ENCODE data around the gene GRAMD2B. TPM values are rescaled to one million over a fixed set of nuclear protein-coding genes. Genes with fewer than 3 reads are reported as not detected.
"Not testable (repeated sequence)": the region's sequence is repeated elsewhere in the genome, so short reads cannot be mapped to it uniquely, and the experiment has no call there.

Gene GRAMD2B
- 4.8 and 11.2 TPM in 2 replicates for total RNA-seq (2014; rRNA removed; shearing (Covaris generic))

GRCh38 chr5:126422994-126423788 is at the start of gene GRAMD2B:
GRAMD2B (plus strand) TSS chr5:126423409; CDS start chr5:126423607, 198 bp downstream.
- peak; percentile 79 for DNase-seq (ENCODE audit: low spot score)

GRCh38 chr5:126374109-126374416 is 49.1 kb upstream of the GRAMD2B start:
- no peak for DNase-seq (ENCODE audit: low spot score)

DNA sequence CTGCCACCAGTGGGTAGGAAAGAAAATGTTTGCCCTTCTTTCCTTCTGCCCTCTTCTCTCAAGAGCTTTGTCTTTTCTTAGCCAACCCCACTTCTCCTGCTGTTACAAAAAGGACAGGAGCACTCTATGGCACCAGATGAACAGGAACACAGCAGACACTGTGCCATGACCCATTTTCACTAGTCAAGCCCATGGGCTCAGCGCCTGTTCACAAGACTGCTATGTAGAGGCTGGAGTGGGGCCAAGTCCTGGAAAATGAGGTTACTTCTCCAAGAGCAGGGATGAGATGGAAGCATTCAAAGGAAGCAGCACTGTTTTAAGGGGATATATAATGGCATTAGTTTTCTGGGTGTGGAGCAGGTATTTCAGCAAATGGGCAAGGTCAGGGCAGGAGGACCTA is 46.8 kb upstream of the GRAMD2B start:
- DNase-seq (ENCODE audit: low spot score), result no peak

DNA sequence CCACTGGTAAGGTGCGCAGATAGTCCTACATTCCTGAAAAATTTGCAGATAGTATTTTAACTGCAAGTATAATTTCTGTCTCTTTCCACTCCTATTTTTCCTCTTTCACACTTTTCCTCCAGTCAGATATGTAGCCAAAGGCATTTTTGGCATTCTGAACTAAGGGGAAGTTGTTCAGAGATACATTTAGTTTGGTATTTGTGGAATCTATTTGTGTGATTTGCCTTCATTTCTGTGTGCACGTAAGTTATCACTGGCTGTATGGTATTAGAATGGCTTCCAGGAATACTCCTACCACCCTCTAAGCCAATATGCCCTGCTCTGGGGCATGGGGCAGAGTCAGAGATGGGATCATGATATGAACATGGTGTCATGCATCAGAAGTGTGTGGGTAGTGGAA is 45.8 kb upstream of the GRAMD2B start:
- no peak for DNase-seq (ENCODE audit: low spot score)

GRCh38 chr5:126380316-126380715 is 42.9 kb upstream of the GRAMD2B start:
- not testable (repeated sequence) for DNase-seq (ENCODE audit: low spot score)

DNA sequence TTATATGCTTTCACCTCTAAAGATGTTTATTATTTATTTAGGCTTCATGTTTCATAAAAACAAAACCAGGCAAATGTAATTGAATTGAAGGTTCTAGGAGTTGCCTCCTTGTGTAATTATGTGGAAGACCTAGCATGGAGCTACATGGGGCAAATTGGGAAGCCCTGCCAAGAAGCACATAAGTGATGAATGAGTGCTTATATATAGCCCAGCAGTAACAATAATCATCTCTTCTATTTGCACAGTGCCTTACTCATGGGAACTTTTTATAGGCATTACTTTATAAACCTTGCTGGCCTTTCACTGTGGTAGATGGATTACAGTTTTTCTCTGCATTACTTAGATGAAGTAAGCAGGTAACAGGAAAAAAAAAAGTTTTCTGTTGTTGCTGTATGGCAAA is 40.0 kb upstream of the GRAMD2B start:
- DNase-seq (ENCODE audit: low spot score), result no peak

DNA sequence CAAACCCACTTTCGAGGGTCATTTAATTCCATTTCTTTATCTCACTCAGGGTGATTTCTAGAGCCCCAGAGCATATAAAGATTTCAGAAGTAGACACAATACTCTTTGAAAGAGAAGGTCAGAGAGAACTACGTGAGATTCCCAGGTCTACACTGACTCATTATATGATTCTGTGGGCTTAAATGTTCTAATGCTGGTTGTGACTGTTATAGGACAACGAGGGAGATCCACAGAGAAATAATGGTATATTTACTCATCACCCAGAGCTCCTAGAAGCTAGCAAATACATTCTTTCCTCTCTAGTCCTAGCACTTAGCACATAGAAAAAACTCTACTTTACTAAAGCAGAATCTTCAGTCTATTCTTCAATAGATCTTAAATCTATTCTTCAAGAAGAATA is 39.4 kb upstream of the GRAMD2B start:
- no peak for DNase-seq (ENCODE audit: low spot score)

DNA sequence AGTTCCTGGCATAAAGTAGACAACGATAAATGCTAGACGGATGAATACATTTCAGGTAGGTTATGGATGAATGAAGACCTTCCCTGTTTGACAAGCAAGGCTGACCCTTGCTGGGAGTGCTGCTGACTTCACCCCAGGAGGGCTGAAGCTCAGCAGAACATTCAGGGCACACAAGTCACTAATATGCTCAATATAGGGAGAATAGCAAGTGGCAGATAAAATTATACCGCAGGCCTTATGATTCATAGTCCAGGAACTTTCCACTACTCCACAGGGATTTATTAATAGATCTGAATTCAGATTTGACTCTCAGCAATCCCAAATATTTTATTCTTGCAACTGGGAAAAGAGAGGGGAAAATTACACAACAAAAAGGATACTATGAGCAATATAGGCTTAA is 38.2 kb upstream of the GRAMD2B start:
- peak; percentile 71 for DNase-seq (ENCODE audit: low spot score)

- no peak for DNase-seq (ENCODE audit: low spot score)
Observed at GRCh38 chr5:126385524-126386502, 37.4 kb upstream of the GRAMD2B start.

DNA sequence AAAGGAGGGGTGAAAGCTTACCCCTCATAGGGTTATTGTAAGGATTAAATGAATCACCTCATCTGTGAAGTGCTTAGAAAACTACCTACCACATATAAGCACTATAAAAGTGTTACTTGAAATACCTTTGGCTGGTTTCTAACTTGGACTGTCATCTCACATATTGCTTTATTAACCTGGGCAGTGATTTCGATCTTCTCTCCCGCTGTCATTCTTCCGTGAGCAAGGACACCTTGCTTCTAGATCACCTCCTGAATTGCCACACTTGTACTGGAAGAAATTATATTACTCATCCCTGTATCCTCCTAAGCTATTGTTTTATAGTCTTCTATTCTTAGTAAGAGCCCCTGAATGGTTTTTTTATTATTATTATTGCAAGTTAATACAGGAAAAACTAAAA is 34.0 kb upstream of the GRAMD2B start:
- no peak for DNase-seq (ENCODE audit: low spot score)

DNA sequence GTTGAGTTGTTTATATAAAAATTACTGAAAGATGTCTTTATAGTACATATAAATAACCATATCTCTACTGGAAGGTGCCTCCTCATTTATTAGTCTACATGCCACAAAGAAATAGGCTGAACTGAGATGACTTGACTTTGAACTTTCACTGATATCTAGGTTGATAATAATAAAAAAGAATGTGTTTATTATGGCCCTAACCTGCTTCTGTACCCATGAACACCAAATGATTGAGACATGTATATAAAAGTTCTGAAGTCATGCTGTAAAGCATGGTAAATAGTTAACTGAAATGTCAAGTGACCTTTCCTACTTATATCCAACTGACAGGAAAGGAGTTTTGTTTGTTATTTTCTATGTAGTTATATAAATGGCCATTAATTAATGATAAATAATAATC is 33.2 kb upstream of the GRAMD2B start:
- DNase-seq (ENCODE audit: low spot score), result no peak

- no peak for DNase-seq (ENCODE audit: low spot score)
Observed at GRCh38 chr5:126391386-126391785, 31.8 kb upstream of the GRAMD2B start.

DNA sequence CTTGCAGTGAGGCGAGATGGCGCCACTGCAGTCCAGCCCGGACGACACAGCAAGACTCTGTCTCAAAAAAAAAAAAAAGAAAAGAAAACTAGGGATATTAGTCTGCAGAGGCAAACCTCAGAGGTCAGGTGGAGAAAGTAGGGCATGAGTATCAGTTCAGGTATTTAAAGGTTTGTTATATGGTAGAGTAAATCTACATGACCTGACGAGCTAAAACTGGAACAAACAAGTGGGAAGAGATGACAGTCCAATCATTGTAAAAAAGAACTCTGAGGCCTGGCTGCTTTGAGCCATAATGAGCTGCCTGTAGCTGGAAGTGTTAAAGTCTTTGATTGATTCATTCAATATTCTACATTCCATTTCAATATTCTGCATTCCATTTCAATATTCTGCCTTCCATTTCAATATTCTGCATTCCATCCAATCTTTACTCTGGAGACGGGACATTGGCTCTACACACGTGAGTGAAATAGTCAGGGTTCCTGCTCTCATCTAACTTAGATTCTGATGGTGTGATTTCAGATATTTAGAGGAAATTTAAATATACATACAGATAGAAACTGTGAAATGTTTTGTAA is 28.9 kb upstream of the GRAMD2B start:
- DNase-seq (ENCODE audit: low spot score), result no peak

DNA sequence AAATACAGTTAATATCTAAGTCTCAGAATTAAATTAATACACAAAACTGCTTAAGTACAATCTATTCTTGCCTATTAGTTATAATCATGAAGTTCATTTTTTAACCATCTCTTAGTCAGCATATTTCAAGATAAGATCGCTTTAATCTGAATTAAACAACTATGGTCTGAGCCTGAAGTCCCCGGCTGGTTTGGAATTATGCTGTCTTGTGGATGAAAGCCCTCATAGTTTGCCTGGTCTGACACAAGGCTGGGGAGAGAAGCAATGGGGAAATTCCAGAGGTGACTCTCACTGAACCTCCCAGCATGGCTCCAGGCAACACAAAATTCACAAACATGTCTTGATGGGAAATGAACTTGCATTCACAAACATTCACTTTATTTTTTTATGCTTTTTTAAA is 28.0 kb upstream of the GRAMD2B start:
- no peak for DNase-seq (ENCODE audit: low spot score)

DNA sequence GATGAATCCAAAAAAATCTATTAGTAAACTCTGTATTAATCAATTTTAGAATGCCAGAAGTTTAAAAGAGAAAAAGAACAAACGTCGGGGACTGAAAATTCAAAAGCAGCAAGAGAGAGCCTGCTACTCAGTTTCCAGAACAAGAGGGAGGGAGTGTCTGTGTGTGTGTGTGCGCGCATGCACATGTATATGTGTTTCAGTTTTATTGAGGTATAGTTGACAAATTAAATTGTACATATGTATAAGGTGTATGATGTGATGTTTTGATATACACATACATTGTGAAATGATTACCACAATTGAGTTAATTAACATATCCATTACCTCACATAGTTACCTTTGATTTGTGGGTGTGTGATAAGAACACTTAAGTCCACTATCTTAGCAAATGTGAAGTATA is 27.6 kb upstream of the GRAMD2B start:
- no peak for DNase-seq (ENCODE audit: low spot score)

GRCh38 chr5:126396721-126397120 is 26.5 kb upstream of the GRAMD2B start:
- not testable (repeated sequence) for DNase-seq (ENCODE audit: low spot score)

DNA sequence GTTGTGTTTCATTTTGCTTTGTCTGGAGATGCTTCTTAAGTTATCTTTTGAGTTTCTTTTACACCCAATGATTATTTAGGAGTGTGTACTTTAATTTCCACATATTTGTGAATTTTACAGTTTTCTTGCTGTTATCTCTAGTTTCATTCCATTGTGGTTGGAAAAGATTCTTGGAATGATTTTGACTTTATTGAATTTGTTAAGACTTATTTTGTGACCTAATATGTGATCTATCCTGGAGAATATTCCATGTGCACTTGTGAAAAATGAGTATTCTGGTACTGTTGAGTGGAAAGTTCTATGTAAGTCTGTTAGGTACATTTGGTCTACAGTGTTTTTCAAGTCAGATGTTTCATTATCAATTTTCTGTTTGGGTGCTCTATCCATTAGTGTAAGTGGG is 24.4 kb upstream of the GRAMD2B start:
- no peak for DNase-seq (ENCODE audit: low spot score)

DNA sequence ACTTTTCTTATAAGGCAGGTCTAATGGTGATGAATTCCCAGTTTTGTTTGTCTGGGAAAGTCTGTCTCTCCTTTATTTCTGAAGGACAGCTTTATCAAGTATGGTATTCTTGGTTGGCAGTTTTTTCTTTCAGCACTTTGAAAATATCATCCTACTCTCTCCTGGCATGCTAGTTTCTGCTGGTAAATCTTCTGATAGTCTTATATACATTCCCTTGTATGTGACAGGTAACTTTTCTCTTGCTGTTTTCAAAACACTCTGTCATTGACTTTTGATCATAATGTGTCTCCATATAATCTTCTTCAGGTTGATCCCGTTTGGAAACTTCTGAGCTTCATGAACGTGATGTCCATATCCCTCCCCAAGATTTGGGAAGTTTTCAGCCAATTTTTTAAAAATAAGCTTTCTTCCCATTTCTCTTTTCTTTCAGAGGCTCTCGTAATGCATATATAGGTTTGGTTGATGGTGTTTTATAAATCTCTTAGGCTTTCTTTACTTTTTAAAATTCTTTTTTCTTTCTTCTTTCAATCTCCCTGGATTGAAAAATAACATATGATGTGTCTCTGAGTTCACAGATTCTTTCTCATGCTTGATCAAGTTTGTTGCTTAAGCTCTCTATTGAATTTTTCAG is 22.5 kb upstream of the GRAMD2B start:
- no peak for DNase-seq (ENCODE audit: low spot score)

GRCh38 chr5:126402621-126403555 is 20.3 kb upstream of the GRAMD2B start:
- no peak for DNase-seq (ENCODE audit: low spot score)

GRCh38 chr5:126403876-126404275 is 19.3 kb upstream of the GRAMD2B start:
- no peak for DNase-seq (ENCODE audit: low spot score)

- DNase-seq (ENCODE audit: low spot score), result no peak
Observed at GRCh38 chr5:126410623-126411022, 12.6 kb upstream of the GRAMD2B start.
